Measurements from ENCODE around the gene SPP2.

Gene SPP2, protein sequence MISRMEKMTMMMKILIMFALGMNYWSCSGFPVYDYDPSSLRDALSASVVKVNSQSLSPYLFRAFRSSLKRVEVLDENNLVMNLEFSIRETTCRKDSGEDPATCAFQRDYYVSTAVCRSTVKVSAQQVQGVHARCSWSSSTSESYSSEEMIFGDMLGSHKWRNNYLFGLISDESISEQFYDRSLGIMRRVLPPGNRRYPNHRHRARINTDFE

GRCh38 chr2:234050455-234051135, at the start of gene SPP2:
Gene SPP2 (plus strand): TSS chr2:234050702. CDS start chr2:234050787, 85 bp downstream.
- no peak within 1 kb of the TSS for H3K4me3 ChIP-seq (ENCODE audit: control insufficient read depth, low read depth, low read length)
- TF ChIP-seq CTCF (conservative IDR thresholded peaks at IDR 0.05; ENCODE audit: control insufficient read depth, insufficient read depth, low read depth, low read length) = no peak
- DNase-seq (ENCODE audit: low read depth) = no peak

GRCh38 chr2:234001380-234002160, 48.9 kb upstream of the SPP2 start:
- DNase-seq (ENCODE audit: low read depth) = no peak
- no peak for TF ChIP-seq CTCF (conservative IDR thresholded peaks at IDR 0.05; ENCODE audit: control insufficient read depth, insufficient read depth, low read depth, low read length)
- H3K4me3 ChIP-seq (ENCODE audit: control insufficient read depth, low read depth, low read length) = no peak overlapping the region

DNA sequence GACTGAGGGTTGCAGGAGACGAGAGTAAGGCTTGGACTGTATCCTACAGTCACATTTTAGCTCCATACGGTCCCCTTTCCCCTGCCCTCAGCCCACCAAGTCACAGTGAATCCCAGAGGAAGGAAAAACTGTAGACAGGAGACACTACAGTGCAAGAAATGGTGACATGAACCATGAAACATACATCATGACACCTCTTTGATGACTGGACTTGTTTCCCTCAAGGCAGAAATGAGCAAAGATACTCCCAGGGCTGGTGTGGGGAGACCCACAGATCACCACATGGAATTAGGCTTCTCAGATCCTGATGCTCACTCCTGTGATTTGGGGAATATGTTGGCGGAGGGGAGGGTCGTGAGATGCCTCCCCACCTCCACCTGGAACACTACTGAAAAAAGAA, 48.2 kb upstream of the SPP2 start:
- no peak for TF ChIP-seq CTCF (conservative IDR thresholded peaks at IDR 0.05; ENCODE audit: control insufficient read depth, insufficient read depth, low read depth, low read length)
- H3K4me3 ChIP-seq (ENCODE audit: control insufficient read depth, low read depth, low read length) = no peak overlapping the region
- no peak for DNase-seq (ENCODE audit: low read depth)

GRCh38 chr2:234003972-234004617, 46.4 kb upstream of the SPP2 start:
- no peak overlapping the region for H3K4me3 ChIP-seq (ENCODE audit: control insufficient read depth, low read depth, low read length)
- DNase-seq (ENCODE audit: low read depth) = peak; percentile 97
- TF ChIP-seq CTCF (conservative IDR thresholded peaks at IDR 0.05; ENCODE audit: control insufficient read depth, insufficient read depth, low read depth, low read length) = no peak

DNA sequence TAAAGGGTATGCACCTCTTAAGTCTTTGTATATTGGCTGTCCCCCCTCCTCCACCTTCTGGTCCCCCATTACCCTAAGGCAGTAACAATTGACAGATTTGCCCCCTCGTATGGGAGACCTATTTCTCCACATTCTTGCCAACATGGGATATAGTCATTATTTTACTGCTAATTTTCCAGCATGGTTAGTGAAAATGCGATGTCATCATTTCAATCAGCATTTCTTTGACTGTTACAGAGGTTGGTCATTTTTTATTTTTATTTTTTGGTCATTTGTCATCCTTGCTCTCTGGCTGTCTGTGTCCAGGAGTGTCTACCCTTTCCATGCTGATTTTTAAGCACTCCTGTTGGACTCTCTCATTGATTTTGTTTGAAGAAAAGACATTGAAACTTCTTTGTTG, 45.4 kb upstream of the SPP2 start:
- H3K4me3 ChIP-seq (ENCODE audit: control insufficient read depth, low read depth, low read length) = no peak overlapping the region
- no peak for DNase-seq (ENCODE audit: low read depth)
- no peak for TF ChIP-seq CTCF (conservative IDR thresholded peaks at IDR 0.05; ENCODE audit: control insufficient read depth, insufficient read depth, low read depth, low read length)

DNA sequence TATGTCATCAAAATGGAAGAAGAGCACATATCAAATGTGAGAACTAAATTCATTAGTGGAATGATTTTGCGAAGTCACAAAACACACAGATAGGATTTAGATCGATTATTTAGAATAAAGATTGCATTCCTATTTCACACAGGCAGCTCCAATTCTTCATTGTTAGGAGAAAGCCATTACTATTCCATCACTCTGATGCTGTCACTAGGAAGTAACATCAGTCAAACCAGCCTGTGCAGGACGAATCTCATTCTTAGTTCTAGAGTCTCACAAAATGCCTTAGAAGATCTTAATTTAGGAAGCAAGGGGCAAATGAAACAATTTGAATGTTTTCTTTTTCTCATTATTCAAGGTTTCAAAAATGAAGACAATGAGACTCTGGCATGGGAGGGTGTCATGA, 44.0 kb upstream of the SPP2 start:
- H3K4me3 ChIP-seq (ENCODE audit: control insufficient read depth, low read depth, low read length) = no peak overlapping the region
- TF ChIP-seq CTCF (conservative IDR thresholded peaks at IDR 0.05; ENCODE audit: control insufficient read depth, insufficient read depth, low read depth, low read length) = no peak
- no peak for DNase-seq (ENCODE audit: low read depth)

All from fibroblast of mammary gland (primary cell).